Stimulated activated CD4-positive, alpha-beta T cell treated with anti-CD3 and anti-CD28 coated beads, TNF-alpha, amount 100 ng/mL, for 4 hours (primary cell): ENCODE results near the gene ZNF586.
A peak's percentile ranks its signal among the peaks of the same experiment; 100 is the strongest.
"Not testable (repeated sequence)": the region's sequence is repeated elsewhere in the genome, so short reads cannot be mapped to it uniquely, and the experiment has no call there.

Experiments used
- DNase-seq, 3 experiments: peaks; one replicate each; pipeline ENCODE4 v3.0.0-alpha.2; 2020; ENCODE audit warnings: low read depth in 3 of 3

Gene ZNF586

GRCh38 chr19:57769345-57770131, at the start of gene ZNF586:
TSS of gene ZNF586 (plus strand) at chr19:57769676. CDS start at chr19:57769843, 167 bp downstream.
- peak; percentile 56 to 77 (median 71) for DNase-seq

DNA sequence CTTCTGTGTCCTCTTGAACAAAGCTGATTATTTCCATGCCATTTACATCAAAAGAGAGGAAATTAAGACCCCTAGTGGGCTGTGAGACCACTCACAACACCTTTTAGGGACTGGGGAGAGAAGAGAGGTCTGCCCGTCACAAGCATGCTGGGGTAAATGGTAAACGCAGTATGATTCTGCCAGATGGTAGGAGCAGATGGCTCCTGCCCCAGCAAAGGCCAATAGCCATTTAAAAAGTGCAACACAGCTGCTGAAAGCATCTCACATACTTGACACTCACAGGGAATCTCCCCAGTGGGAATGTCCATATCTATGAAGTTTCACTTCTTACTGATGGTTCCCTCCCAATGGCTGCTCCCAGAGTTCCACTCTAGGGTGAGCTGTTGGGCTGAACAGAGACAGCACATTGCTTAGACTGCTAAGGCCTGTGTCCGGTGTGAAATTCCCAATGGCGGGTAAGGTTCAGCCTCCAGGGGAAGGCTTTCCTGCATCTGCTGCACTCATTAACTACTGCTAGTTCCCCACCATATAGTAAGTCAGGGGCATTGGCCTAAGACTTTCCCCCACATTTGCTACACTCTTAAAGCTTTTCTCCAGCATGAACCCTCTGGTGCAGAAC, 49.5 kb upstream of the ZNF586 start:
- DNase-seq = no peak

- DNase-seq = no peak
Measured at GRCh38 chr19:57720878-57721277, 48.6 kb upstream of the ZNF586 start.

- peak in 1 of 3 experiments; percentile 21 for DNase-seq
Measured at GRCh38 chr19:57738320-57738719, 31.2 kb upstream of the ZNF586 start.

DNA sequence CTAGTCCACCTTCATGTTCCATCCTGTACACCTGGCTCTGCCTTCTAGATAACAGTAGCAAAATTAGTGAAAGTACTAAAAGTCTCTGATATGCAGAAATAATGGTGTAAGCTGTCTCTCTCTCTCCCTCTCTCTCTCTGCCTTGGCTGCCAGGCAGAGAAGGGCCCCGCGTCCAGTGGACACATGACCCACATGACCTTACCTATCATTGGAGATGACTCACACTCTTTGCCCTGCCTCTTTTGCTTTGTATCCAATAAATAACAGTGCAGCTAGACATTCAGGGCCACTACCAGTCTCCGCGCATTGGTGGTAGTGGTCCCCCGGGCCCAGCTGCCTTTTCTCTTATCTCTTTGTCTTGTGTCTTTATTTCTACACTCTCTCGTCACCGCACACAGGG, 30.7 kb upstream of the ZNF586 start:
- not testable (repeated sequence) for DNase-seq

DNA sequence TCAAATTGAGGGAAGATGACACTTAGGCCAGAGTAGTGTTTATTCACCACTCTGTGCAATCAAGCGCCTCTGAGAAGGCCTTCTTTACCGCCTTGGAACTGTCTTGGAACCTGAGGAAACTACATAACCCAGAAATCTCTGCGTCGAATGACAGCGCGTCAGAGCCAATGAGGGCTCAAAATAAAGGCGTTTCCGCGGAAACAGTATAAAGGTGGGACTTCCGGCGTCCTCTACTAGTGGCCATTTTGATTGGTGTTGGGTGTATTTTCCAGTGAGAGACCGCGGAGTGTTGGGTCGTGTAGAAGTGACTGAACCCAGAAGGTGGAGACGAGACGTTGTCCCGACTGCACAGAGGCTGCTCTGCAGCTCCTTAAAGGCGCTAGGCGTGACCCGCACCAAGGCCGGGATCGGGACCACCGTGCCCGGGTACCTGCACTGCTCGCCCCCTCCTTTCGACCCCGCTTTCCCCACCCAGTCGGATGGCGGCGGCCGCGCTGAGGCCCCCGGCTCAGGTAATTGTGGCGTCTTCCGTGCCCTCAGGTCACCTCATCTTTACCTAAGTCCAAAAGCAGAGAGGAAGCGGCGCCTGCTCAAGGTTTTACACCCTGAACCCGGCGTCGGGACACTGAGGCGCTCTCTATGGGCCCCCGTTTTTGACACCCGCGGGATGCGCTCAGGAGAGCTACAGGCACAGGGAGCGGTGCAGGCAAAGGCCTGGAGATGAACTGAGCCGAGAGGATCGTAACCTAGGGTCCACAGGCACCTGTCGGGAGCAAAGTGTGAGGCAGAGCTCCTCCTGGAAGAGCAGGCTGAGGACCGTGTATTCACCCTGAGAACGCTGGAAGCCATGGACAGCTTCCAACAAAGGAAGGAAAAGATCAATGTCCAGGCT, 22.6 kb upstream of the ZNF586 start, which contains the start of gene ZNF776:
ZNF776 (plus strand) TSS at position 236 of the 892 bp plus-strand sequence; CDS start at position 480, 244 bp downstream.
- DNase-seq = peak; percentile 40 to 63 (median 62)

DNA sequence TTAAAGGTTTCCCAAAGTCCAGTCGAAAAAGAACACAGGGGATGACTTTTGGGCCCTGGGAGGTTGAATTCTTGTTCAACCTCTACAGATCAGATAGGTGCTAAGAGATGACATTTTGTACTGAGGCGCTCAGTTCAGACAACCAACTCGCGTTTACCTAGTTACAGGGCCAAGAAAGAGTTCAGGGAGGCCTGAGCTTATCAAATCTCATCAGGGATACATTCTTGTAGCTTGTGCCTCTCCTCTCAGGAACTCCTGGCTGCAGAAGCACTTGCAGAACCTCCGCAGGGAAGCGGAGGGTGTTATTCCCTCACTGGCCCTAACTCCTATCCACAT, 22.0 kb upstream of the ZNF586 start:
- DNase-seq = no peak

- DNase-seq = no peak
Measured at GRCh38 chr19:57748029-57748428, 21.4 kb upstream of the ZNF586 start.

GRCh38 chr19:57754091-57754673, 15.3 kb upstream of the ZNF586 start:
- DNase-seq = no peak

DNA sequence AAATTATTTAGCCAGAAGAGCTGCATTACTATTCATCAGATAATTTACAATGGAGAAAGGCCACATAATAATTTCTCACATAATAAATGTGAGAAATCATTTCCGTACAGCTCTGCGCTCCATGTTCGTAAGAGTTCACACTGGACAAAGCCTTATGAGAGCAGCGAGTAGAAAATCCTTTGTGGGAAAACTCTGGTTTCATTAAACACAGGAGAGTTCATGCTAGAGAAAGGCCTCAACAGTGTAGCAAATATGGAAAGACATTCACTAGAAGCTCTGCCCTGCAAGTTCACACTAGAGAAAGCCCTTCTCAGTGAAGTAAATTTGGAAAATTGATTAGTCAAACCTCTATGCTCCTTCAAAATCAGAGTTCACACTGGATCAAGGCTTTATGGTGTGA, 14.4 kb upstream of the ZNF586 start:
- no peak for DNase-seq

DNA sequence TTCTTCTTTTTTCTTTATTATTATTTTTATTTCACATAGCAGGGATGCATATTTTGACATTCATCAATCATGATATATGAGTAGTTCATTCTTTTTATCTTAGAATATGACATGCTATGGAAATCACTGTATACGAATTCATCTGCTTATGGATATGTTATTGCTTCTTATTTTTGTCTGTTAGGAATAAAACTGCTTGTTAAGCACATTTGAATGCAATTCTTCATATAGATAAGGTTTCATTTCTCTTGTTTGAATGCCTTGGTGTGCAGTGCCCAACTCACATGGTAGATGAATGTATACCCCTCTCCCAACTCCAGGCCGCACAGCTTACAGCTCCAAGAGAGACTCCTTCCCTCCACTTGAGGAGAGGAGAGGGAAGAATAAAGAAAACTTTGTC, 11.5 kb upstream of the ZNF586 start:
- no peak for DNase-seq

GRCh38 chr19:57759096-57759495, 10.4 kb upstream of the ZNF586 start:
- DNase-seq = no peak

DNA sequence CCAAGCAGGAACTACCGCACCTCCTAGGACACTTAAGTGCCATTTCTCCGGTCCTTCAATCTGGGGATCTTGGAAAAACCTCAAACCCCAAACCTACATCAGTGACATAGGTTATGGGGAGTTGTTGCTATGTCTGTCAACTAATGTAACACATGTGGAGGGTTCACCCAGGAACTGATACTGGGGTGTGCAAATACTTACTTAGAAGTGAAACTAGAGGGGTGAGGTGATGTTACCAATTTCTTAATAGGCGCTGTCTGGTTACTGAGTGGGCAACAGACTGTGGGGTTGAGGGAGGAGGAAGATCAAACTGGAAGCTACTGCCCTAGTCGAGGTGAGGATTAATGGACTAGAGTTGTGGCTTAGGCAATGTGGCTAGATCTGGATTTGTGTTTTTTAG, 1.9 kb downstream of the ZNF586 start:
- no peak for DNase-seq

DNA sequence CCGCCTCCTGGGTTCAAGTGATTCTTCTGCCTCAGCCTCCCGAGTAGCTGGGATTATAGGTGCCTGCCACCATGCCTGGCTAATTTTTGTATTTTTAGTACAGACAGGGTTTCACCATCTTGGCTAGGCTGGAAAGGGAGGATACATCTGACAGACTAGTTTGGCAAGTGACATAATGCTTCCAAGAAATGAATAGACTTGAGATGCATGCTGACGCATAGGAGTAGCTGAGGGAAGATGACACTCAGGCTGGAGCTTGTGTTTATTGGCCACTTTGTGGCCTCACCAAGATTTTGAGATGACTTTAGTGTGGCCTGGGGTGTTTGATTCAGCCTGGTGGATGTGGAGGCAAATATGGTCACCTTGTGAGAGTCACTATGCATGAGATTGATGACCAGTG, 4.0 kb downstream of the ZNF586 start:
- no peak for DNase-seq

GRCh38 chr19:57776764-57777296, 7.4 kb downstream of the ZNF586 start:
- no peak for DNase-seq

DNA sequence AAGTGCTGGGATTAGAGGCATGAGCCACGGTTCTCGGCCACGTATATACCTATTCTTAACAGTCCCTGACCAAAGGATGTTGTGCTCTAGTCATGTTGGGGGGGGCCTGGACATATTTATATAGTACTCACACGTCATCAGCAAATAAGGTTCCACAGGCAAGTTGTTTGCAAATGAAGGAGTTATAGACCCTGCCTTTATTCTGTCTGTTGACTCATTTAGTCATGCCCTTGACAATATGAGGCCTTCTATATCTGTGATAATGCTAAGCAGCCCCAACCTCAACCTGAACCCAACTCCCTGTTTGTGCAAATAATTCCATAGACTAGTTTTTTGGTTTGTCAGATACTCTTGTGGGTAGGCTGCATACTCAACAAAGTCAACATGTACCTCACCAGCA, 8.9 kb downstream of the ZNF586 start:
- DNase-seq = no peak

DNA sequence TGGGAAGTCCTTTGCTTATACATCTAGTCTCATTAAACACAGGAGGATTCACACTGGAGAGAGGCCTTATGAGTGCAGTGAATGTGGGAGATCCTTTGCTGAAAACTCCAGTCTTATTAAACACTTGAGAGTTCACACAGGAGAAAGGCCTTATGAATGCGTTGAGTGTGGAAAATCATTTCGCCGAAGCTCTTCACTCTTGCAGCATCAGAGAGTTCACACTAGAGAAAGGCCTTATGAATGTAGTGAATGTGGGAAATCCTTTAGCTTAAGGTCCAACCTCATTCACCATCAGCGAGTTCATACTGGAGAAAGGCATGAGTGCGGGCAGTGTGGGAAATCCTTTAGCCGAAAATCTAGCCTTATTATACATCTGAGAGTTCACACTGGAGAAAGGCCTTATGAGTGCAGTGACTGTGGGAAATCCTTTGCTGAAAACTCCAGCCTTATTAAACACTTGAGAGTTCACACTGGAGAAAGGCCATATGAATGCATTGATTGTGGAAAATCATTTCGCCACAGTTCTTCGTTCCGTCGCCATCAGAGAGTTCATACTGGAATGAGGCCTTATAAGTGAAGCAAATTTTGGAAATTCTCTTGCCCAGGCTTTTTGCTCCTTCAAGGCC, 9.9 kb downstream of the ZNF586 start:
- no peak for DNase-seq

- no peak for DNase-seq
Measured at GRCh38 chr19:57786286-57786685, 16.8 kb downstream of the ZNF586 start.

- DNase-seq = no peak
Measured at GRCh38 chr19:57786906-57787305, 17.4 kb downstream of the ZNF586 start.

DNA sequence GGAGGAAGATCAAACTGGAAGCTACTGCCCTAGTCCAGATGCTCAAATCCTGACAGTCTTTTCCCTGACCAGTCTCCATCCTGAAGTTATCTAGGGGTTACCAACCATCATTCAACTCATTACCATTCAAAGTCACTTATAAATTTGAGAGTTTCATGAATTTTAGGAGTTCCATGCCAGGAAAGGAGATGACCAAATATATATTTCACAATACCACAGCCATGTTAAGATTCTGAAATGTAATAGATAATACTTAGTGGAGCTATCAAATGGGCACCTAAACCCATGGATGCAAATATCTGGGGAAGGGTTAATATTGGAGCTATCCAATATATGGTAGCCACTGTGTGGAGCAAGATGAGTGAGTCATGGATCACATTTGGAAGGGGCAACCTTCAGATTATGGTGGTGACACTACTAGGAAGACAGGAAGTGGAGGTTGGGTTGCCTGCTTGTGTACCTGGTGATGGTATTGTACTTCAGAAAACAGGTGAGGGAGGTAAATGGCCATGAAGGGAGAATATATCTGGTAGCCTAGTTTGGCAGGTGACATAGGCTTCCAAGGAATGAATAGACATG, 18.7 kb downstream of the ZNF586 start:
- DNase-seq = no peak

GRCh38 chr19:57789288-57789687, 19.8 kb downstream of the ZNF586 start:
- DNase-seq = no peak
